HG03066 (cell line): Measurements from ENCODE around the gene ATP8B3.

Source experiments
- ATAC-seq: cut with Tn5 transposase; IDR thresholded peaks from one replicate; pipeline ENCODE4 v1.9.1; 2021; ENCODE audit warnings: low read depth; ENCODE audit not compliant: unreplicated experiment

Gene ATP8B3

DNA sequence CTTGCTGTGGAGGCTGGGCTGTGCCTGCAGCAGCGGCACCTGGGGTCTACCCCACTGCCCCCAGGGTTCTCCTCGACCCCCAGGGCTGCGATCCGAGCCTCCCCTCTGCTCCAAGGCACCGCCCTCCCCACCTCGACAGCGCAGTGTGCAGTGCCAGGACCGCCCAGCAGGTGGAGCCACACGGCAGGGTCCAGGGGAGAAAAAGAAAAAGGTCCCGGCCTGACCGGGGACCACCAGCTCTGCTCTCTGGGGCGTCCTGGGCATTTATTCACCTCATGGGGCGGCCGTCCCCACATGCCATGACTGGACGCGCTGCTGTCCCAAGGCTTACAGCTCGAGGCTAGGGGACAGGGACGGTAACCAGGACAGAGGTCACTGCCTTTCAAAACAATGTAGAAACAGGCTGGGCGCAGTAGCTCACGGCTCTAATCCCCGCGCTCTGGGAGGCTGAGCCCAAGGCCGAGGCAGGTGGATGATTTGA, 25.6 kb upstream of the ATP8B3 start:
- no peak for ATAC-seq

DNA sequence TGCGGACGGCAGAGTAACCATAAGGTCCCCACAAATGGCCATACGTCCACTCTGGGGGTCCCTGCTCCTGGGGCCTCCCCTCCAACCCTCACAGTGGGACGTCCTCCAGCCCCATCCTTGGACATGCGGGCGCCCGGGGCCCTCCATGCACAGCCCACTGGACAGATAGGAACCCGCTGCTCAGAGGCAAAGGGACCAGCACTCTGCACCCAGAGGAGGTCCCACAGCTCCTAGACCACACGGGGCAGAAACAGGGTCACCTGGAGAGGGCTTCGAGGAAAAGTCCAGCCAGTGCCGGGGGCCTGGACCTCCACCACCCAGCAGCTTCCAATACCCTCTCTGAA, 25.1 kb upstream of the ATP8B3 start:
- ATAC-seq: no peak

GRCh38 chr19:1836458-1837221, 24.6 kb upstream of the ATP8B3 start:
- ATAC-seq: no peak

DNA sequence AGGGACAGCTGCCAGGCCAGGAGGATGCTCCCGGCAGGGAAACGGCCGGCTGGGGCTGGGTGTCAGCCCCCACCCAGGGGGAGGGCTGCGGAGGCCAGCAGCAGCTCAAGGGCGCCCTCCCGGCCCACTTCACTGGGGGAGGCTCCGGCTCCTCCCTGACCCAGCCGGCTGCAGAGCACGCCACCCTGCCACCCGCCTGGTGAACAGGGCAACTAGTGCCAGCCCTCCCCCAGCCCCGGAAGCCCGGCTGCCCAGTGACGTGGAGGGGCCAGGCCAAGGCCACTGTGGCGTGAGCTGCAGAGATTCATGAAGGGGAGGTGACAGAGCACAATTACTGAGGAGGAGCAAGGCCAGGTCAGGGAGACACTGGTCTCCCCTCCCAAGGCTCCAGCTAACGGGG, 21.5 kb upstream of the ATP8B3 start:
- no peak for ATAC-seq

DNA sequence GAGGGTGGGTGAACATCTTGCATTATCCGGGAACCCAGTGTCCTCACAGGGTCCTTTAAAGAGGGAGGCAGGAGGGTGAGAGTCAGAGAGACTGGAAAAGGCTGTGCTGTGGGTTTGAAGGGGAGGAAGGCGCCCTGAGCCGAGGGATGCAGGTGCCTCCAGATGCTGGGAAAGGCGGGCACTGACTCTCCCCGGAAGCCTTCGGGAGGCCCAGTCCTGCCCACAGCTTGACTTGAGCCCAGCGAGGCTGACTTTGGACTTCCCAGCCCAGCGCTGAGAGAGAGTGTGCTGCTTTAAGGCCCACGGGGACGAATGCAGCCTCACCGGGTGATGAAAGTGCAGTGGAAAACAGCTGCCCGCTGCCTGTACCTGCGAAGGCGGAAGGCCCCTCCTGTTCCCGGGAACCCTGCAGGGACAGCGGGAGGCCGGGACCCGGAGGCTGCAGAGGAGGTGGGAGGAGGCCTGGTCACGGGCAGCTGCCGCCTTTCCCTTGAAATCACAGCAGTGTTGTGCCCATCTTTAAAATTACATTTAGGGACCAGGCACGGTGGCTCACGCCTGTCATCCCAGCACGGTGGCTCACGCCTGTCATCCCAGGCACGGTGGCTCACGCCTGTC, 20.1 kb upstream of the ATP8B3 start:
- no peak for ATAC-seq

- ATAC-seq: no peak
These were observed 18.9 kb upstream of the ATP8B3 start for GRCh38 chr19:1830978-1831377.

DNA sequence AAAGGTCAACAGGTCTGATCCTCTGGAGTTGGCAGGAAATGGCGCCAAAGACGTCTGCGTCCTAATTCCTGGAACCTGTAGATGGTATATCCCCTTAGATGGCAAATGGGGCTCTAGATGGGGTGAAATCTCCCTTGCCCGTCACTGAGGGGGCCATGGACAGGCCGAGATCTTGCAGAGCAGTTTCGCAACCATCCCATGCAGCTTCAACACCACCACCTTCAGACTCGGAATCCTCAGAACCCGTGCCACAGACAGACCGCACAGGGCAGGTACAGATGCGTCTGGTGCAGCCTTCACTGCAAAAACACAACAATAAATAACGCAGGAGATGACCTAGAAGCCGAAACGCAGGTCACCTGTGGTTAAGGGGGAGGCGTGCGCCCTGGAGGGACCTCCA, 18.5 kb upstream of the ATP8B3 start:
- ATAC-seq: no peak

DNA sequence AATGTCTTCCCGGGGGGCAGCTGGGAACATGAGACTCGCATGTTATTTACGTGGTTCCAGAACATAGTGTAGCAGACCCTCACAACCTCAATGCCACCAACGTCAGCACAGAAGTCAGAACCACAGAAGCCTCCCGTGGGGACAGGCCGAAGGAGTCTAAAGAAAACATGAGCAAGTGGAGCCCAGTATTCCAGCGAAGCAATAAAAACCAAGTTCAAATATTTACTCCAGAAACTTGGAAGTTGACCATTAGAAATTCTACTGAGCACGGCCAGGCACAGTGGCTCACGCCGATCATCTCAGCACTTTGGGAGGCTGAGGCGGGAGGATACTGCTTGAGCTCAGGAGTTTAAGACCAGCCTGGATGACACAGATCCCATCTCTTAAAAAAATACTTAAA, 17.9 kb upstream of the ATP8B3 start:
- no peak for ATAC-seq

- no peak for ATAC-seq
These were observed 16.5 kb upstream of the ATP8B3 start for GRCh38 chr19:1828279-1829238.

GRCh38 chr19:1827566-1828278, 15.6 kb upstream of the ATP8B3 start:
- no peak for ATAC-seq

DNA sequence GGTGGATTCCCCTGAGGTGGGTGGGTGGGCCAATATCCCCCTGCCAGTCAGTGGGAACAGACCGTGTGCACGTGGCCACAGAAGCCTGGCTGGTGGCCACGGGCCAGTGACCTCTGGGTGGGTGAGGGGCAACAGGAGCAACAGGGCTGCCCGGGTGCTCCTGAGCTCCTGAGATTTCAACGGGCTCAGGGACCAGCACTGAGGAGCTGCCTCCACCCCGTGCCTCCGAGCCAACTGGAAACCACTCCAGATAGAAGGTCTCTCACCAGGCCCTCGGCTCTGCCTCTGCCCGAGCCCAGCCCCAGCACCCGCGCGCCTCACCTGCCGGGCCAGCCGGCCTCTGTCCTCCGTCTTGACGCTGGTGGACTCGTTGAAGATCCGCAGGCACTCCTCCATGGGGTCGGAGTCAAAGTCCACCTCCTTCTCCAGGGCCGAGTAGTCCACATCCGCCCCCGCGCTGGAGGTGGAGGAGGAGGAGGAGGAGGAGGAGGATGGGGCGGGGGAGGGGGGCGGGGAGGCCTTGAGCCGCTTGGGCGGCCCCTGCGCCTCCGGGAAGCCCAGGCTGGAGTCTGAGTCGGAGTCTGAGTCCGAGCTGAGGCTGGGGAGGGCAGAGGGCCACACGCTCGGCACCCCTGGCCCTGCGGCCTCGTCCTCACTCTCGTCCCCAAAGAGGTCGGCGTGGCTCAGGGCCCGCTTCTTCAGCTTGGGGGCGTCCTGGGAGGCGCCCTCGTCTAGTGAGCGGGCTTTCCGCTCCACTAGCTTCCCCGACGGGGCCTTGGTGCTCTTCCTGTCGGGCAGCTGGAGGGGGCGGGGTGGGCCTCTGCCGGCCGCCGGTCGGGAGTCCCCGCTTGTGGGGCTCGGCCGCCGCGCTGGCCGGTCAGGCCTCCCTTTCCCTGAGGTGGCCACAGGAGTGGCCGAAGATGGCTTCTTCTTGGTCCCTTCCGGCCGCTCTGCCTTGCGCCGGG, 14.8 kb upstream of the ATP8B3 start:
- ATAC-seq: no peak

DNA sequence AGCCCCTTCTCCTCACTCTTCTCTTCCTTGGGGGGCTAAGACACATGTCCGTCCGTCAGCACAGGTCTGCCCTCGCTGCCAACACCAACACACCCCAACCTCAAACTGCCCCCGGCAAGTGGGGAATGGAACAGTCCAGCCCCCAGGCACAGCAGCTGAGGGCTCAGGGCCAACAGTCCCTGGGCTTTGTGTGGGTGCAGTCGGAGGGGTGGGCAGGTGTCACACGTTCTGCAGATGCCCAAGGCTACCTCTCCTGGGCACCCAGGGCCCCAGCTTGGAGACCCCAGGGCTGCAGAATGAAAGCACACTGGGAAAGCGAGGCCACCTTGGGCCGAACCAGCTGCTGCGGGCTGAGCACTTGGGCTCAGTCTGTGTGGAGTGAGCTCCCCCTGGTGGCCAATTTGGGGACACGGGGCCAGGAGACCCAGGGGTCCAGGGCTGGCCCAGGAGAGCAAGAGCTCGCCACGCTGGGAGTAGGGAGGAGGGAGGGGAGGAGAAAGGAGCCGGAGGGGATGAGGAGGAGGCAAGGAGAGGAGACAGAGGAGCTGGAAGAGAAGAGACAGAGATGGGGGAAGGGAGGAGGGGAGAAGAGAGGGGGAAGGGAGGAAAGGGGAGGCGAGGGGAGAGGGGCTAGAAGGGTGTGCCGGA, 14.0 kb upstream of the ATP8B3 start:
- no peak for ATAC-seq

DNA sequence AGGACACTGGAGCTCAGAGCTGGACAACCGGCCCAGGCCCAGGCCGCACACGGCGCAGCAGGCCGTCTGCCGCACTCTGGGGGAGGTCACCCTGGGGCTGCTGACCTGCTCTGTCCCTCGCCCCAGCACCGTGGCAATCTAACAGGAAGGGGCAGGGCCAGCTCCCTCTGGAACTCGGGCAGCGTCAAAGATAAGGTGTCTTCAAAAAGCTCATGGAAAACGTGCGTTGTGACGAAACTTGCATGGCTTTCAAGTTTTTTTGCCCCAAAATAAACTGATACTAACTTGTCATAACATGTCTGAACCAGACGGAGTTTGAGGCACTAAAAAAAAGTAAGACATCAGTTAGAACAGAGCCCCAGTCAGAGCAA, 12.2 kb upstream of the ATP8B3 start:
- ATAC-seq: no peak

DNA sequence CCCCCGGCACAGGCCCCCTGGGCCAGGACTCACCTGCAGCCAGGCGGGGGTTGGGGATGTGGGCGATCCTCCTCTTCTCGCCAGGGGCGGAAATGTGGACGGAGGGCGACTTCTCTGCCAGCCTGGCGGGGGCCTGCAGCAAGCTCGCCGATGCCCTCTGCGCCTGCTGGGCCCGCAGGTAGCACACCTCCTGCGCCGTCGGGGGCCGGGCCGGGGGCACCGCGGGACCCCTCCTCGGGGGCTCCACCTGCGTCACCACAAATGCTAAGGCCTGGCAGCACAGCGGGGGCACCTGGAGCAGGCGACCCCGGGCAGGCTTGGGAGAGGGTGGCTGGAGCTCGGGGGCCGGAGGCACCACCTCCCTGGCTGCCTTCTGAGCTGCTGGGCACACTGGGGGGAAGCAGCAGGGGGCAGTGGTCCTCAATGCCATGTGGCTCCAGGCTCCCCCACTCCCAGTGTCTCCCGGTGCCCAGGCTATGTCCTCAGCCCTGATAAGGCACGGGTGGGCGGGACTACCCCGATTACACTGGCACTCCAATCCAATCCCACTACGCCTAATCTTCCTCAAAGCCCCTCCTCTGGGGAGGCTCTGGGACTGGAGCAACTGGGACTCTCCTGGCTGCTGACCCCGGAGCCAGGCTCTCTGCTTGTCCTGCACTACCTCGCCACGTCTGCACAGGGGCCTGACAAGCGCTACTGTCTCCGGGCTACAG, 11.6 kb upstream of the ATP8B3 start:
- ATAC-seq: no peak

GRCh38 chr19:1823020-1823419, 10.9 kb upstream of the ATP8B3 start:
- ATAC-seq: no peak

GRCh38 chr19:1822210-1822609, 10.1 kb upstream of the ATP8B3 start:
- ATAC-seq: no peak

GRCh38 chr19:1819341-1820255, 7.5 kb upstream of the ATP8B3 start:
- no peak for ATAC-seq
